ENCODE results near the gene PARP8.

PARP8 gene

GRCh38 chr5:50733741-50734140 lies 67.3 kb downstream of the PARP8 start:
- no peak for TF ChIP-seq CTCF (conservative IDR thresholded peaks at IDR 0.05; ENCODE audit: control insufficient read depth, insufficient read depth, low read depth, low read length)

GRCh38 chr5:50738864-50739263 lies 72.4 kb downstream of the PARP8 start:
- H3K4me3 ChIP-seq (ENCODE audit: control insufficient read depth, low read depth, low read length), result no peak overlapping the region
- no peak for DNase-seq (ENCODE audit: low read depth)
- no peak for TF ChIP-seq CTCF (conservative IDR thresholded peaks at IDR 0.05; ENCODE audit: control insufficient read depth, insufficient read depth, low read depth, low read length)

More at GRCh38 chr5:50733741-50734140, 67.3 kb downstream of the PARP8 start:
- H3K4me3 ChIP-seq (ENCODE audit: control insufficient read depth, low read depth, low read length), result no peak overlapping the region
- DNase-seq (ENCODE audit: low read depth), result no peak

- H3K4me3 ChIP-seq (ENCODE audit: control insufficient read depth, low read depth, low read length), result no peak overlapping the region
- DNase-seq (ENCODE audit: low read depth), result no peak
- TF ChIP-seq CTCF (conservative IDR thresholded peaks at IDR 0.05; ENCODE audit: control insufficient read depth, insufficient read depth, low read depth, low read length), result no peak
Observed at GRCh38 chr5:50740832-50741231, 74.4 kb downstream of the PARP8 start.

GRCh38 chr5:50744776-50745175 lies 78.3 kb downstream of the PARP8 start:
- TF ChIP-seq CTCF (conservative IDR thresholded peaks at IDR 0.05; ENCODE audit: control insufficient read depth, insufficient read depth, low read depth, low read length), result no peak
- H3K4me3 ChIP-seq (ENCODE audit: control insufficient read depth, low read depth, low read length), result no peak overlapping the region
- DNase-seq (ENCODE audit: low read depth), result peak; percentile 60

- TF ChIP-seq CTCF (conservative IDR thresholded peaks at IDR 0.05; ENCODE audit: control insufficient read depth, insufficient read depth, low read depth, low read length), result no peak
- H3K4me3 ChIP-seq (ENCODE audit: control insufficient read depth, low read depth, low read length), result no peak overlapping the region
- DNase-seq (ENCODE audit: low read depth), result no peak
Observed at GRCh38 chr5:50745221-50745910, 78.9 kb downstream of the PARP8 start.

GRCh38 chr5:50749181-50749580 lies 82.7 kb downstream of the PARP8 start:
- no peak overlapping the region for H3K4me3 ChIP-seq (ENCODE audit: control insufficient read depth, low read depth, low read length)
- no peak for DNase-seq (ENCODE audit: low read depth)
- no peak for TF ChIP-seq CTCF (conservative IDR thresholded peaks at IDR 0.05; ENCODE audit: control insufficient read depth, insufficient read depth, low read depth, low read length)
